ENCODE results near the gene ADGRD1.
A peak's percentile ranks its signal among the peaks of the same experiment; 100 is the strongest.

Gene ADGRD1

DNA sequence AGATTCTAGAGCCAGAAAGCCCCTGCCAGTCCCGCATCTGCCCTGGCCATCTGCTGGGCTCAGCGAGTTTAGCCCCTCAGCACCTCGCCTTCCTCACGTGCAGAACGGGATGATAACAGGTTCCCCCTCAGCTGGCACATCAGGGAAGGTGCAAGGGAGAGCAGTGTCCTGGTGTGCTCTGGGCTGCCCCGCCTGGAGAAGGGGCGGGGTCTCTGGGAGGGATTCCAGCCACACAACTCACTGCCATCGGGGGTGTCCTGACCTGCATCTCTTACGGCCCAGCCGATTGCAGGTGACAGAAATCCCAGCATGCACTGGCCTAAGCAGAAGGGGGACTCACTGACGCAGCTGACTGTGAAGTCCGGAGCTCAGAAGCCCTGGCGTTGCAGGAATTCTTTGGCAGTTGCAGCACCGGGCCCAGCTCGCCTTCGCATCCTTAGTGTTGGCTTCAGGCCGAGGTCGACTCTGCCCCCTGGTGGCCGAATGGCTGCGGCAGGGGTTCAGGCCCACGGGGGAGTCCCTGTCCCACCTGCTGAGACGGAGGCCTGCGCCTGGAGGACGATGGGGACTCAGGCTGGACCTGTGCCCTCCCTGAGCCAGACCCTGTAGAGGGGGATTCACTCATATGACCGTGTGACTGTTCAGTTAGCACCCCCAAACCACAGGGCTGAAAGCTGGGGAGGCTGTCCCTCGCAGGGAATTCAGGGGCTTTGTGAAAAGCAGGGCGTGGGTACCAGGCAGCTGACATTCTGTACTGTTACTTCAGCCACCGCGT, 178.6 kb downstream of the ADGRD1 start:
- H4K20me1 ChIP-seq (ENCODE audit: insufficient read depth, low read length), result no peaks in the 10 kb centered on the region
- no peak overlapping the region for H3K4me3 ChIP-seq (ENCODE audit: low read depth, low read length, poor library complexity, severe bottlenecking)
- no peak overlapping the region for H3K9ac ChIP-seq (ENCODE audit: low read length)
- no peaks in the 10 kb centered on the region for H3K4me1 ChIP-seq (ENCODE audit: insufficient read depth, low read length, severe bottlenecking)
- H3K9me2 ChIP-seq (ENCODE audit: low read depth, low read length), result no peaks in the 10 kb centered on the region
- no peaks in the 10 kb centered on the region for H3K27me3 ChIP-seq (ENCODE audit: insufficient read depth, low read length)
- no peak overlapping the region for H2AFZ ChIP-seq (ENCODE audit: low read length)
- H3K9me3 ChIP-seq (ENCODE audit: low read length), result no peaks in the 10 kb centered on the region
- H3K79me2 ChIP-seq (ENCODE audit: insufficient read depth, low read length), result no peaks in the 10 kb centered on the region
- no peak overlapping the region for H3K27ac ChIP-seq (ENCODE audit: low read depth, low read length, poor library complexity, severe bottlenecking)
- no peak overlapping the region for H3K4me2 ChIP-seq (ENCODE audit: low read length)
- H3K36me3 ChIP-seq (ENCODE audit: insufficient read depth, low read length), result no peaks in the 10 kb centered on the region
- TF ChIP-seq, protein P1, sequence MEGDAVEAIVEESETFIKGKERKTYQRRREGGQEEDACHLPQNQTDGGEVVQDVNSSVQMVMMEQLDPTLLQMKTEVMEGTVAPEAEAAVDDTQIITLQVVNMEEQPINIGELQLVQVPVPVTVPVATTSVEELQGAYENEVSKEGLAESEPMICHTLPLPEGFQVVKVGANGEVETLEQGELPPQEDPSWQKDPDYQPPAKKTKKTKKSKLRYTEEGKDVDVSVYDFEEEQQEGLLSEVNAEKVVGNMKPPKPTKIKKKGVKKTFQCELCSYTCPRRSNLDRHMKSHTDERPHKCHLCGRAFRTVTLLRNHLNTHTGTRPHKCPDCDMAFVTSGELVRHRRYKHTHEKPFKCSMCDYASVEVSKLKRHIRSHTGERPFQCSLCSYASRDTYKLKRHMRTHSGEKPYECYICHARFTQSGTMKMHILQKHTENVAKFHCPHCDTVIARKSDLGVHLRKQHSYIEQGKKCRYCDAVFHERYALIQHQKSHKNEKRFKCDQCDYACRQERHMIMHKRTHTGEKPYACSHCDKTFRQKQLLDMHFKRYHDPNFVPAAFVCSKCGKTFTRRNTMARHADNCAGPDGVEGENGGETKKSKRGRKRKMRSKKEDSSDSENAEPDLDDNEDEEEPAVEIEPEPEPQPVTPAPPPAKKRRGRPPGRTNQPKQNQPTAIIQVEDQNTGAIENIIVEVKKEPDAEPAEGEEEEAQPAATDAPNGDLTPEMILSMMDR (IDR thresholded peaks at IDR 0.05; ENCODE audit: low read length), result peak; percentile 81
- no peak for TF ChIP-seq EZH2 (IDR thresholded peaks at IDR 0.05; ENCODE audit: borderline replicate concordance, low read length)
- no peaks in the 10 kb centered on the region for H3F3A ChIP-seq (ENCODE audit: insufficient read depth, low read length)

DNA sequence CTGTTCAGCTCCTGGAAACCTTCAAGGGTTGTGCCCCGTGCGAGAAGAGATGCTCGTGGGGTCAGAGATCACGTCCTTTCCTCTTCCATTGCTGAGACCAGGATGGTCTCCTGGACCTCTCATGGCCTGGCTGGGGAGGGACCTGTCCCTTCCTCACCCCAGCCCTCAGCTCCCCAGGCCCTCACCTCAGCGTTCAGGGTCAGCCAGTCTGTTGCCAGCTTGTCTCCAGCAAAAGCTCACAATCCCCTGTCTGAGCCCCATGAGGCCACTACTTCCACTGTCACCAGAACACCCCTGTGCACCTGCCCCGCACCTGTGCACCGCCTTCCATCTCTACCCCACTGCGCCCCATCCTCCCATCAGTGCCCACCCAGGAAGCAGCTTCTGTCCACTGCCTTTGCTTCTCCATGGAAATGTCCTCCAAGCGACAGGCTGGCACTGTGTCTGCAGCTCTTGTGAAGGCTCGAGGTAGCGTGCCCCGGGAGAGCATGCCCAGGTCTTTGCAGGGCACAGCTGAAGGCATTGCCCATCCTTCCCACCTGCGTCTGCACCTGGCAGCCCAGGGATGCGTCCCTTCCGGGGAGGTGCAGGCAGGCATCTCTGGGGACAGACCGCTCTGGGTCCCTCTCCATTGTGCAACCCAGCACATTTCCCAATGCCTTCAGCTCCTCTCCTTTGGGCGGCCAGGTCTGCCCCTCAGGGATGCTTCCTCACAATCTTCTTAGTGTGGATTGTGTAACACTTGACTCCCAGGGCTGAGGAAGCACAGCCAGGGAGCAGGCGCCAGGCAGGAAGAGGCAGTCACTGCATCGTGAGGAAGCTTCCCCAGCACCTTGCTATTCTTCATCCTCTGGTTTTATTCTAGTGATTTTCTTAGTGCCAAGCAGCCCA, 179.6 kb downstream of the ADGRD1 start:
- H4K20me1 ChIP-seq (ENCODE audit: insufficient read depth, low read length), result no peaks in the 10 kb centered on the region
- H3K79me2 ChIP-seq (ENCODE audit: insufficient read depth, low read length), result no peaks in the 10 kb centered on the region
- no peak overlapping the region for H3K4me3 ChIP-seq (ENCODE audit: low read depth, low read length, poor library complexity, severe bottlenecking)
- no peak overlapping the region for H2AFZ ChIP-seq (ENCODE audit: low read length)
- H3K9me2 ChIP-seq (ENCODE audit: low read depth, low read length), result no peaks in the 10 kb centered on the region
- no peaks in the 10 kb centered on the region for H3K27me3 ChIP-seq (ENCODE audit: insufficient read depth, low read length)
- H3K9me3 ChIP-seq (ENCODE audit: low read length), result no peaks in the 10 kb centered on the region
- no peak overlapping the region for H3K4me2 ChIP-seq (ENCODE audit: low read length)
- H3F3A ChIP-seq (ENCODE audit: insufficient read depth, low read length), result no peaks in the 10 kb centered on the region
- no peak overlapping the region for H3K9ac ChIP-seq (ENCODE audit: low read length)
- no peak overlapping the region for H3K27ac ChIP-seq (ENCODE audit: low read depth, low read length, poor library complexity, severe bottlenecking)
- no peak for TF ChIP-seq EZH2 (IDR thresholded peaks at IDR 0.05; ENCODE audit: borderline replicate concordance, low read length)
- TF ChIP-seq, protein P1 (IDR thresholded peaks at IDR 0.05; ENCODE audit: low read length), result no peak
- no peaks in the 10 kb centered on the region for H3K36me3 ChIP-seq (ENCODE audit: insufficient read depth, low read length)
- H3K4me1 ChIP-seq (ENCODE audit: insufficient read depth, low read length, severe bottlenecking), result no peaks in the 10 kb centered on the region

DNA sequence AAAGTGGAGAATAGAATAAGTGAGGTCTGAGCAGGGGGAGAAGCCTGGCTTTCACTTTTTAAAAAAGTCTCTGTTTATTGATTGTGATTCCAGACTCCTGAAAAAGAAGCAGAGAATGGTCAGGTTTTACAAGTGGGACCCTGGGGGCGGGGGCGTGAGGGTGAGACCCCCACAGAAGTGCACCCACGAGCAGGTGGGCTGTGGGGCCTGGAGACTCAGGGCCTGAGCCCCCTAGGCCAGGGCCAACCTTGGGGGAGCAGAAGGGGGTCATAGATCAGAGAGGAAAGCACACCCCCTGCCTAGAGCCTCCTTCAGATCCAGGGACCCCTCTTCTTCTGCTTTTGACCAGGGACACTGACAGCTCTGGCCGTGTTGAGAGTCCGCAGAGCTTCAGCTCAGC, 180.3 kb downstream of the ADGRD1 start:
- no peak overlapping the region for H3K27ac ChIP-seq (ENCODE audit: low read depth, low read length, poor library complexity, severe bottlenecking)
- no peak overlapping the region for H3K4me2 ChIP-seq (ENCODE audit: low read length)
- TF ChIP-seq, protein P1 (IDR thresholded peaks at IDR 0.05; ENCODE audit: low read length), result no peak
- TF ChIP-seq EZH2 (IDR thresholded peaks at IDR 0.05; ENCODE audit: borderline replicate concordance, low read length), result no peak
- no peaks in the 10 kb centered on the region for H3K4me1 ChIP-seq (ENCODE audit: insufficient read depth, low read length, severe bottlenecking)
- H3F3A ChIP-seq (ENCODE audit: insufficient read depth, low read length), result no peaks in the 10 kb centered on the region
- H3K27me3 ChIP-seq (ENCODE audit: insufficient read depth, low read length), result no peaks in the 10 kb centered on the region
- H4K20me1 ChIP-seq (ENCODE audit: insufficient read depth, low read length), result no peaks in the 10 kb centered on the region
- H3K9me2 ChIP-seq (ENCODE audit: low read depth, low read length), result no peaks in the 10 kb centered on the region
- no peak overlapping the region for H3K9ac ChIP-seq (ENCODE audit: low read length)
- H3K79me2 ChIP-seq (ENCODE audit: insufficient read depth, low read length), result no peaks in the 10 kb centered on the region
- H3K4me3 ChIP-seq (ENCODE audit: low read depth, low read length, poor library complexity, severe bottlenecking), result no peak overlapping the region
- no peaks in the 10 kb centered on the region for H3K36me3 ChIP-seq (ENCODE audit: insufficient read depth, low read length)
- H3K9me3 ChIP-seq (ENCODE audit: low read length), result no peaks in the 10 kb centered on the region
- H2AFZ ChIP-seq (ENCODE audit: low read length), result no peak overlapping the region

Measured in OCI-LY1 (cell line).